Neural progenitor cell (in vitro differentiated cells): ENCODE data around the gene TGFBR2. TPM values are rescaled to one million over a fixed set of nuclear protein-coding genes. Genes with fewer than 3 reads are reported as not detected.

Experiments
- DNase-seq: peaks from one replicate; pipeline ENCODE4 v3.0.0-alpha.2; 2016; ENCODE audit warnings: low spot score
- H2AFZ ChIP-seq: fragments of 200-600 bp; sonication (generic); replicated peaks from 2 replicates; pipeline ENCODE4 v1.6.1; 2016; ENCODE audit warnings: antibody characterized with exemption
- H3F3A ChIP-seq: fragments of 200-600 bp; sonication (generic); 2 replicates; pipeline ENCODE4 v1.6.1; 2016; ENCODE audit warnings: antibody characterized with exemption, low read depth
- H3K27ac ChIP-seq: fragments of 200-600 bp; sonication (generic); 2 replicates; pipeline ENCODE4 v1.5.1; 2016; ENCODE audit warnings: mild to moderate bottlenecking
- H3K27me3 ChIP-seq: fragments of 200-600 bp; sonication (generic); 2 replicates; pipeline ENCODE4 v1.6.1; 2016; ENCODE audit warnings: mild to moderate bottlenecking, moderate library complexity
- H3K36me3 ChIP-seq: fragments of 200-600 bp; sonication (generic); 2 replicates; pipeline ENCODE4 v1.5.1; 2016
- H3K4me1 ChIP-seq: fragments of 200-600 bp; sonication (generic); 2 replicates; pipeline ENCODE4 v1.6.1; 2016; ENCODE audit warnings: mixed run types
- H3K4me2 ChIP-seq: fragments of 200-600 bp; sonication (generic); 2 replicates; pipeline ENCODE4 v1.6.1; 2016
- H3K4me3 ChIP-seq: fragments of 200-600 bp; sonication (generic); 2 replicates; pipeline ENCODE4 v1.5.1; 2016
- H3K79me2 ChIP-seq: fragments of 200-600 bp; sonication (generic); 2 replicates; pipeline ENCODE4 v1.6.1; 2016; ENCODE audit warnings: low read depth
- H3K9ac ChIP-seq: fragments of 200-600 bp; sonication (generic); 2 replicates; pipeline ENCODE4 v1.6.1; 2016
- H3K9me3 ChIP-seq: fragments of 200-600 bp; sonication (generic); 2 replicates; pipeline ENCODE4 v1.5.1; 2016; ENCODE audit warnings: low read depth
- H4K20me1 ChIP-seq: fragments of 200-600 bp; sonication (generic); 2 replicates; pipeline ENCODE4 v1.6.1; 2016; ENCODE audit warnings: low read depth
- H3K27ac Mint-ChIP-seq: 3 replicates; pipeline ENCODE4 v1.8.0; 2021; ENCODE audit warnings: mixed read lengths
- H3K27me3 Mint-ChIP-seq: 2 replicates; pipeline ENCODE4 v1.8.0; 2022; ENCODE audit warnings: low read depth, mild to moderate bottlenecking, inconsistent platforms, moderate library complexity, mixed read lengths; ENCODE audit not compliant: insufficient read depth
- H3K36me3 Mint-ChIP-seq: 3 replicates; pipeline ENCODE4 v1.8.0; 2021; ENCODE audit warnings: mixed read lengths
- H3K4me1 Mint-ChIP-seq: 3 replicates; pipeline ENCODE4 v1.8.0; 2021; ENCODE audit warnings: mixed read lengths
- H3K4me3 Mint-ChIP-seq: 3 replicates; pipeline ENCODE4 v1.8.0; 2021; ENCODE audit warnings: mild to moderate bottlenecking, moderate library complexity, mixed read lengths
- H3K9me3 Mint-ChIP-seq: 3 replicates; pipeline ENCODE4 v1.8.0; 2020; ENCODE audit warnings: mixed read lengths
- EZH2 ChIP-seq: fragments of 200-600 bp; sonication (generic); IDR thresholded peaks from 2 replicates; pipeline ENCODE4 v1.6.1; 2017; ENCODE audit warnings: antibody characterized with exemption, mild to moderate bottlenecking, moderate library complexity
- EZH2phosphoT487 ChIP-seq: fragments of 200-600 bp; sonication (generic); IDR thresholded peaks from 2 replicates; pipeline ENCODE4 v1.6.1; 2017; ENCODE audit warnings: antibody characterized with exemption
- total RNA-seq: library from RNA; depleted of rRNA; stranded (reverse); fragments of >200 nt; gene quantifications from 2 replicates; pipeline ENCODE4 v1.2.3, GENCODE V29; 2015; ENCODE audit warnings: low replicate concordance
- TF ChIP-seq, protein P1 (sequence below): fragments of 200-600 bp; sonication (generic); IDR thresholded peaks from 2 replicates; pipeline ENCODE4 v1.5.1; 2017; ENCODE audit warnings: antibody characterized with exemption, mild to moderate bottlenecking

The TGFBR2 gene
- total RNA-seq, 1 donor from 2014 or later: 7.3 TPM

GRCh38 chr3:30581982-30582381 is 24.4 kb upstream of the TGFBR2 start:
- Mint-ChIP-seq H3K27me3 (no peaks in the 10 kb centered on the region), H3K27ac (no peak overlapping the region), H3K9me3 (no peaks in the 10 kb centered on the region), H3K36me3 (no peaks in the 10 kb centered on the region), H3K4me3 (no peak overlapping the region), H3K4me1 (no peaks in the 10 kb centered on the region)
- Histone ChIP-seq H4K20me1 (no peaks in the 10 kb centered on the region), H3K27ac (no peak overlapping the region), H2AFZ (no peak overlapping the region), H3K4me1 (no peaks in the 10 kb centered on the region), H3K9me3 (no peaks in the 10 kb centered on the region), H3K9ac (no peak overlapping the region), H3K4me2 (no peak overlapping the region), H3K4me3 (no peak overlapping the region), H3K36me3 (no peaks in the 10 kb centered on the region), H3K27me3 (no peaks in the 10 kb centered on the region), H3F3A (no peaks in the 10 kb centered on the region), H3K79me2 (no peaks in the 10 kb centered on the region)
- DNase-seq: no peak
- TF ChIP-seq EZH2 (no peak), EZH2phosphoT487 (no peak)
- TF ChIP-seq, protein P1, sequence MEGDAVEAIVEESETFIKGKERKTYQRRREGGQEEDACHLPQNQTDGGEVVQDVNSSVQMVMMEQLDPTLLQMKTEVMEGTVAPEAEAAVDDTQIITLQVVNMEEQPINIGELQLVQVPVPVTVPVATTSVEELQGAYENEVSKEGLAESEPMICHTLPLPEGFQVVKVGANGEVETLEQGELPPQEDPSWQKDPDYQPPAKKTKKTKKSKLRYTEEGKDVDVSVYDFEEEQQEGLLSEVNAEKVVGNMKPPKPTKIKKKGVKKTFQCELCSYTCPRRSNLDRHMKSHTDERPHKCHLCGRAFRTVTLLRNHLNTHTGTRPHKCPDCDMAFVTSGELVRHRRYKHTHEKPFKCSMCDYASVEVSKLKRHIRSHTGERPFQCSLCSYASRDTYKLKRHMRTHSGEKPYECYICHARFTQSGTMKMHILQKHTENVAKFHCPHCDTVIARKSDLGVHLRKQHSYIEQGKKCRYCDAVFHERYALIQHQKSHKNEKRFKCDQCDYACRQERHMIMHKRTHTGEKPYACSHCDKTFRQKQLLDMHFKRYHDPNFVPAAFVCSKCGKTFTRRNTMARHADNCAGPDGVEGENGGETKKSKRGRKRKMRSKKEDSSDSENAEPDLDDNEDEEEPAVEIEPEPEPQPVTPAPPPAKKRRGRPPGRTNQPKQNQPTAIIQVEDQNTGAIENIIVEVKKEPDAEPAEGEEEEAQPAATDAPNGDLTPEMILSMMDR: no peak

DNA sequence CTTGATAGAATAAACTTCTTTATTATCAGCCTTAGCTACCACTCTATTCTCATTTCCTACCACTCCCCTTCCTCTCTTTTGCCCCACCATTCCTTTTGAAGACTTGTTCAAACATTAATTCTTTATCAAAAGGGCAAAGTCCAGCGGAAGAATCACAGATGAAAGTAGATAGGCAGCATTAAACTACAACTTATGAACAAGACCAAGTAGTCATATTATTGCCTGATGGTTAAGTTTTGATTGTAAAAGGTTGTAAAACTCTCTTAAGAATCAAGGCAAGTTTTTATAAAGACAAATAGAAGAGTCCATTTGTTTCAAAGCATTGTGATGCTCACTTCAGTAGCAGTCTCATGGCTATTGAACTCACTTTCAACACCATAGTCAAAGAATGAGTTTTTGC is 22.4 kb upstream of the TGFBR2 start:
- TF ChIP-seq EZH2 (no peak), EZH2phosphoT487 (no peak)
- TF ChIP-seq, protein P1: no peak
- Mint-ChIP-seq H3K36me3 (no peaks in the 10 kb centered on the region), H3K4me3 (no peak overlapping the region), H3K9me3 (no peaks in the 10 kb centered on the region), H3K4me1 (no peaks in the 10 kb centered on the region), H3K27ac (no peak overlapping the region), H3K27me3 (no peaks in the 10 kb centered on the region)
- no peaks in the 10 kb centered on the region for H3F3A ChIP-seq
- H3K79me2 ChIP-seq: no peaks in the 10 kb centered on the region
- H3K9me3 ChIP-seq: no peaks in the 10 kb centered on the region
- no peak overlapping the region for H3K4me2 ChIP-seq
- no peak overlapping the region for H2AFZ ChIP-seq
- H3K4me1 ChIP-seq: no peaks in the 10 kb centered on the region
- H3K27me3 ChIP-seq: no peaks in the 10 kb centered on the region
- no peaks in the 10 kb centered on the region for H4K20me1 ChIP-seq
- no peak overlapping the region for H3K9ac ChIP-seq
- DNase-seq: no peak
- H3K27ac ChIP-seq: no peak overlapping the region
- no peaks in the 10 kb centered on the region for H3K36me3 ChIP-seq
- H3K4me3 ChIP-seq: no peak overlapping the region

GRCh38 chr3:30585654-30586053 is 20.7 kb upstream of the TGFBR2 start:
- Mint-ChIP-seq H3K27me3 (no peaks in the 10 kb centered on the region), H3K4me1 (no peaks in the 10 kb centered on the region), H3K4me3 (no peak overlapping the region), H3K36me3 (no peaks in the 10 kb centered on the region), H3K27ac (no peak overlapping the region), H3K9me3 (peaks cover 2% of the 10 kb centered on the region)
- no peaks in the 10 kb centered on the region for H4K20me1 ChIP-seq
- H3K4me2 ChIP-seq: no peak overlapping the region
- DNase-seq: no peak
- no peak overlapping the region for H3K4me3 ChIP-seq
- H3K36me3 ChIP-seq: no peaks in the 10 kb centered on the region
- H3K4me1 ChIP-seq: no peaks in the 10 kb centered on the region
- no peak overlapping the region for H3K27ac ChIP-seq
- no peaks in the 10 kb centered on the region for H3K27me3 ChIP-seq
- no peak overlapping the region for H3K9ac ChIP-seq
- H2AFZ ChIP-seq: no peak overlapping the region
- H3K79me2 ChIP-seq: no peaks in the 10 kb centered on the region
- no peak for TF ChIP-seq EZH2
- no peak for TF ChIP-seq EZH2phosphoT487
- TF ChIP-seq, protein P1: no peak
- no peaks in the 10 kb centered on the region for H3F3A ChIP-seq
- H3K9me3 ChIP-seq: no peaks in the 10 kb centered on the region
